CD14-positive monocyte (primary cell): ENCODE data around the gene ADAMTS3. TPM values are rescaled to one million over a fixed set of nuclear protein-coding genes. Genes with fewer than 3 reads are reported as not detected.

Experiments used
- DNase-seq, 3 donors: peaks; one replicate each; pipeline ENCODE4 v3.0.0-alpha.2; 2011 to 2022
- H2AFZ ChIP-seq: 2 replicates; pipeline ENCODE4 v1.6.0; 2012; ENCODE audit warnings: mild to moderate bottlenecking, low read depth, low read length, inconsistent platforms; ENCODE audit not compliant: insufficient read depth, poor library complexity, severe bottlenecking
- H3K27ac ChIP-seq, 2 donors: 1 replicate in 1 of 2; 2 replicates in 1 of 2; pipeline ENCODE4 v1.5.1; 2012 to 2013; ENCODE audit warnings: low read length in 2 of 2, control low read depth in 1 of 2, inconsistent platforms in 1 of 2, low read depth in 1 of 2, mild to moderate bottlenecking in 1 of 2
- H3K27me3 ChIP-seq, 2 donors: one replicate each; pipeline versions ENCODE4 v1.6.0 to v1.6.1; 2011 to 2013; ENCODE audit warnings: low read length in 2 of 2; ENCODE audit not compliant: control insufficient read depth in 2 of 2, insufficient read depth in 2 of 2
- H3K36me3 ChIP-seq, 2 donors: replicated peaks in 1 of 2; 1 replicate in 1 of 2; 2 replicates in 1 of 2; pipeline versions ENCODE4 v1.5.1 to v1.6.1; 2012 to 2013; ENCODE audit warnings: low read length in 2 of 2, control low read depth in 1 of 2, inconsistent platforms in 1 of 2, mild to moderate bottlenecking in 1 of 2; ENCODE audit not compliant: insufficient read depth in 2 of 2, control insufficient read depth in 1 of 2
- H3K4me1 ChIP-seq, 2 donors: 1 replicate in 1 of 2; 2 replicates in 1 of 2; pipeline versions ENCODE4 v1.5.1 to v1.6.1; 2012 to 2013; ENCODE audit warnings: low read length in 2 of 2, control low read depth in 1 of 2, inconsistent platforms in 1 of 2, mild to moderate bottlenecking in 1 of 2, moderate library complexity in 1 of 2; ENCODE audit not compliant: insufficient read depth in 2 of 2, control insufficient read depth in 1 of 2
- H3K4me2 ChIP-seq: replicated peaks from 2 replicates; pipeline ENCODE3; 2012; ENCODE audit warnings: low read length, moderate library complexity, mild to moderate bottlenecking; ENCODE audit not compliant: poor library complexity, severe bottlenecking; ENCODE audit errors: extremely low read depth
- H3K4me3 ChIP-seq, 3 experiments: fragments of 200-600 bp in 1 of 3; sonication (generic) in 1 of 3; replicated peaks in 1 of 3; 1 replicate in 2 of 3; 2 replicates in 1 of 3; pipeline ENCODE4 v1.5.1; 2011 to 2013; ENCODE audit warnings: low read length in 3 of 3, mild to moderate bottlenecking in 3 of 3, control low read depth in 2 of 3, low read depth in 2 of 3, inconsistent platforms in 1 of 3, moderate library complexity in 1 of 3
- H3K79me2 ChIP-seq: 2 replicates; pipeline ENCODE4 v1.6.0; 2012; ENCODE audit warnings: mild to moderate bottlenecking, control low read depth, inconsistent platforms, low read length, moderate library complexity; ENCODE audit not compliant: insufficient read depth
- H3K9ac ChIP-seq: 2 replicates; pipeline ENCODE4 v1.6.0; 2017; ENCODE audit warnings: low read length, mild to moderate bottlenecking; ENCODE audit not compliant: insufficient read depth, poor library complexity, severe bottlenecking
- H3K9me3 ChIP-seq, 2 donors: replicated peaks in 1 of 2; 1 replicate in 1 of 2; 2 replicates in 1 of 2; pipeline versions ENCODE4 v1.5.1 to v1.6.1; 2012 to 2013; ENCODE audit warnings: low read length in 2 of 2, control low read depth in 1 of 2; ENCODE audit not compliant: control insufficient read depth in 1 of 2, insufficient read depth in 1 of 2
- H4K20me1 ChIP-seq: 2 replicates; pipeline ENCODE4 v1.6.0; 2012; ENCODE audit warnings: mild to moderate bottlenecking, low read length, control low read depth, moderate library complexity; ENCODE audit not compliant: insufficient read depth
- H3K27ac Mint-ChIP-seq, 7 donors: one replicate each; pipeline ENCODE4 v1.8.0; 2020; ENCODE audit warnings: mild to moderate bottlenecking in 7 of 7, mixed read lengths in 7 of 7, moderate library complexity in 6 of 7, inconsistent platforms in 2 of 7
- H3K27me3 Mint-ChIP-seq, 3 donors: one replicate each; pipeline ENCODE4 v1.8.0; 2021 to 2022; ENCODE audit warnings: low read depth in 3 of 3, mild to moderate bottlenecking in 3 of 3, mixed read lengths in 3 of 3, moderate library complexity in 3 of 3, inconsistent platforms in 1 of 3
- H3K36me3 Mint-ChIP-seq, 2 donors: one replicate each; pipeline ENCODE4 v1.8.0; 2020; ENCODE audit warnings: mixed read lengths in 2 of 2, inconsistent platforms in 1 of 2, mild to moderate bottlenecking in 1 of 2
- H3K4me1 Mint-ChIP-seq: one replicate; pipeline ENCODE4 v1.8.0; 2020; ENCODE audit warnings: mild to moderate bottlenecking, mixed read lengths
- H3K4me3 Mint-ChIP-seq, 2 donors: one replicate each; pipeline ENCODE4 v1.8.0; 2020; ENCODE audit warnings: mild to moderate bottlenecking in 2 of 2, mixed read lengths in 2 of 2, moderate library complexity in 1 of 2
- H3K9me3 Mint-ChIP-seq, 7 donors: one replicate each; pipeline ENCODE4 v1.8.0; 2020 to 2022; ENCODE audit warnings: mixed read lengths in 7 of 7, mild to moderate bottlenecking in 6 of 7, moderate library complexity in 6 of 7, inconsistent platforms in 2 of 7
- CTCF ChIP-seq: fragments of 200-600 bp; IDR thresholded peaks from one replicate; pipeline ENCODE4 v1.8.0; 2022; ENCODE audit warnings: antibody characterized with exemption, mild to moderate bottlenecking
- WGBS: methylation state at CpG from one replicate; pipeline ENCODE4 v1.1.5; 2013; ENCODE audit warnings: missing lambda C conversion rate; ENCODE audit not compliant: insufficient coverage; 5-methylcytosine and 5-hydroxymethylcytosine counted together
- intact Hi-C, 2 donors: fragments of 100-400 bp; cut with micrococcal nuclease; formaldehyde crosslinking; loops; one replicate each; pipeline versions ENCODE4 v1.15.0 to v1.15.1; 2023
- polyA plus RNA-seq, 3 donors: library from polyadenylated mRNA; depleted of rRNA in 1 of 3; unstranded in 2 of 3; stranded (reverse) in 1 of 3; fragments of 300-500 nt in 2 of 3; fragments of >200 nt in 1 of 3; fragmentation: Illumina TruSeq in 2 of 3; gene quantifications; 1 replicate in 2 of 3; 2 replicates in 1 of 3; pipeline ENCODE4 v1.2.3, GENCODE V29; 2012 to 2021

The ADAMTS3 gene
- polyA plus RNA-seq, 3 donors, result not detected

DNA sequence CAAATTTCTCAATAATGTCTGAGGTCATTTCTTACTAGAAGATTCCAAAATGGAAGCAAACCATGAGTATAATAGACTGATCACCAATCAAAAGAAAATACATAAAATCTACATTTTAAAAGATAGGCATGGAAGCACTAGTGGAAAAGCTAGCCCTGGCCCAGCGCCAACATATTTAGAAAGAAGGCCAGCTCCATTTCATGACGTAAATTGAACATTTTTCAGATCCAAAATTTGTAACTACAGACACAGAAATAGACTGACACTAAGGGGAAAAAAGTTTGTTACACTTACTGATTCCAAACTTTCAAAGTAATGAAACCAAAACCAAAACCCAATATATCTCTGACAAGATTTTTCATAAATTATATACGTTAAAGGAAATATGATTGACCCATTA is 117.7 kb downstream of the ADAMTS3 start:
- Histone ChIP-seq H2AFZ (no peak overlapping the region), H3K4me3 (no peak overlapping the region), H3K27ac (no peak overlapping the region), H4K20me1 (no peaks in the 10 kb centered on the region), H3K9me3 (no peaks in the 10 kb centered on the region), H3K36me3 (no peaks in the 10 kb centered on the region), H3K27me3 (no peaks in the 10 kb centered on the region), H3K79me2 (no peaks in the 10 kb centered on the region), H3K4me1 (no peaks in the 10 kb centered on the region), H3K9ac (no peak overlapping the region), H3K4me2 (no peak overlapping the region)
- Mint-ChIP-seq H3K4me1 (no peaks in the 10 kb centered on the region), H3K36me3 (no peaks in the 10 kb centered on the region), H3K27ac (no peak overlapping the region), H3K27me3 (no peaks in the 10 kb centered on the region), H3K4me3 (no peak overlapping the region), H3K9me3 (peaks cover 0 to 3% (median 0%) of the 10 kb centered on the region in 7 donors)
- WGBS, result 100% methylated on average over 1 of the region's 3 CpGs
- no peak for DNase-seq
- intact Hi-C loops, result no loop called here
- TF ChIP-seq CTCF, result no peak

DNA sequence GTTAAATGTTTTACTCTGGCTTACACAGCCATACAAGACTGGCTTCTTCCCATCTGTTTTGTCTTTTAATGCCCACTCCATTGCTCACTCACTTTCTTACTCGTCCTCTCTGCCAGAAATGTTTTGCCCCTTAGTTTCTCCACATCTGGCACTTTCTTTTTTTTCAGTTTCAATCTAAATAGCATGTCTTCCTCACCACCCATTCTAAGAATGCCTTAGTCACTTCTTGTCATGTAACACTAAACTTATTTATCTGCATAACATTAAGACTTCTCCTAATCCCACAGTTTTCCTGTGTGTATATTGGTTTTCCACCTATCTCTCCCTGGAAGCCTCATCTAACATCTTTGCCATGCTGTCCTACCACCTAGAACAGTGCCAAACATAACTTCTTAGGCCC is 119.3 kb downstream of the ADAMTS3 start:
- Histone ChIP-seq H3K9ac (no peak overlapping the region), H3K36me3 (no peaks in the 10 kb centered on the region), H2AFZ (no peak overlapping the region), H3K27me3 (no peaks in the 10 kb centered on the region), H3K79me2 (no peaks in the 10 kb centered on the region), H4K20me1 (no peaks in the 10 kb centered on the region), H3K27ac (no peak overlapping the region), H3K4me2 (no peak overlapping the region), H3K9me3 (no peaks in the 10 kb centered on the region), H3K4me3 (no peak overlapping the region), H3K4me1 (no peaks in the 10 kb centered on the region)
- no CpG with 5 or more reads among the region's 1 CpG for WGBS
- Mint-ChIP-seq H3K9me3 (peaks cover 0 to 3% (median 0%) of the 10 kb centered on the region in 7 donors), H3K36me3 (no peaks in the 10 kb centered on the region), H3K4me3 (no peak overlapping the region), H3K27ac (no peak overlapping the region), H3K4me1 (no peaks in the 10 kb centered on the region), H3K27me3 (no peaks in the 10 kb centered on the region)
- no peak for DNase-seq
- intact Hi-C loops, result no loop called here
- no peak for TF ChIP-seq CTCF
